Bronchial epithelial cell (primary cell): ENCODE data around the gene KCNK16. TPM values are rescaled to one million over a fixed set of nuclear protein-coding genes. Genes with fewer than 3 reads are reported as not detected.

Source experiments
- DNase-seq: peaks from one replicate; pipeline ENCODE4 v3.0.0-alpha.2; 2010; ENCODE audit warnings: low read depth
- FAIRE-seq: peaks from 2 replicates; lab custom pipeline; 2011; peaks lifted over from hg19 to GRCh38; lab: Jason Lieb, UNC
- H3K27me3 ChIP-seq: 2 replicates; pipeline ENCODE4 v1.5.1; 2011; ENCODE audit warnings: low read length; ENCODE audit not compliant: control insufficient read depth, insufficient read depth
- H3K36me3 ChIP-seq: 2 replicates; pipeline ENCODE4 v1.5.1; 2011; ENCODE audit warnings: low read length; ENCODE audit not compliant: control insufficient read depth, insufficient read depth
- H3K4me3 ChIP-seq: 2 replicates; pipeline ENCODE4 v1.5.1; 2011; ENCODE audit warnings: mild to moderate bottlenecking, low read depth, low read length, control low read depth
- CTCF ChIP-seq: IDR thresholded peaks from 2 replicates; pipeline ENCODE4 v1.5.1; 2011; ENCODE audit warnings: mild to moderate bottlenecking, moderate library complexity, low read length, control low read depth, inconsistent platforms; ENCODE audit not compliant: insufficient read depth, severe bottlenecking
- total RNA-seq: library from RNA; depleted of rRNA; stranded (reverse); fragments of >200 nt; gene quantifications from 2 replicates; pipeline ENCODE4 v1.2.1, GENCODE V29; 2014

KCNK16 gene
- total RNA-seq, 1 donor from 2014 or later = not detected

- TF ChIP-seq CTCF = no peak
- Histone ChIP-seq H3K36me3 (no peaks in the 10 kb centered on the region), H3K4me3 (no peak overlapping the region), H3K27me3 (peaks cover 5% of the 10 kb centered on the region)
- FAIRE-seq = no peak
- no peak for DNase-seq
These were observed 56.1 kb downstream of the KCNK16 start for GRCh38 chr6:39266375-39266774.

Other genes with a start within 250 kb of the KCNK16 start
- gene SAYSD1, start 207.5 kb downstream of the KCNK16 start, total RNA-seq = 9.0 and 14.2 TPM in 2 replicates
- gene KCNK5, start 93.2 kb downstream of the KCNK16 start, total RNA-seq = 0.26 TPM in 2 replicates
- gene KCNK17, start 8.3 kb downstream of the KCNK16 start, total RNA-seq = not detected in 2 replicates